AG04450 (cell line): ENCODE data around the gene L3MBTL4. TPM values are rescaled to one million over a fixed set of nuclear protein-coding genes. Genes with fewer than 3 reads are reported as not detected.

Experiments used
- CTCF ChIA-PET: fragments of 300-600, 350-600 bp; formaldehyde crosslinking; extraction: SDS; loops from one replicate; lab custom pipeline; 2022; ENCODE audit warnings: antibody characterized with exemption, inconsistent platforms; lab: Charles Lee
- POLR2A ChIA-PET: fragments of 350-600 bp; formaldehyde crosslinking; extraction: SDS; loops from one replicate; lab custom pipeline; 2021; ENCODE audit warnings: antibody characterized with exemption, inconsistent platforms; lab: Yijun Ruan, JAX
- DNase-seq: peaks from one replicate; pipeline ENCODE4 v3.0.0-alpha.2; 2011; ENCODE audit warnings: low read depth, low spot score
- H3K27ac ChIP-seq: one replicate; pipeline ENCODE4 v1.5.1; 2012; ENCODE audit warnings: low read depth, low read length, control low read depth
- H3K27me3 ChIP-seq: one replicate; pipeline ENCODE4 v1.6.0; 2012; ENCODE audit warnings: low read length; ENCODE audit not compliant: control insufficient read depth, insufficient read depth
- H3K4me3 ChIP-seq: 2 replicates; pipeline ENCODE4 v1.5.1; 2011; ENCODE audit warnings: mild to moderate bottlenecking, low read depth, low read length, control low read depth
- H3K9me3 ChIP-seq: 2 replicates; pipeline ENCODE4 v1.5.1; 2012; ENCODE audit warnings: low read length; ENCODE audit not compliant: control insufficient read depth, insufficient read depth
- CTCF ChIP-seq: IDR thresholded peaks from 2 replicates; pipeline ENCODE4 v1.5.1; 2011; ENCODE audit warnings: low read depth, low read length, control low read depth, inconsistent platforms
- polyA plus RNA-seq: library from polyadenylated mRNA; depleted of rRNA; stranded (reverse); fragments of >200 nt; gene quantifications from 2 replicates; pipeline ENCODE4 v1.2.3, GENCODE V29; 2011

L3MBTL4 gene
- polyA plus RNA-seq, 1 experiment: 0.05 TPM

DNA sequence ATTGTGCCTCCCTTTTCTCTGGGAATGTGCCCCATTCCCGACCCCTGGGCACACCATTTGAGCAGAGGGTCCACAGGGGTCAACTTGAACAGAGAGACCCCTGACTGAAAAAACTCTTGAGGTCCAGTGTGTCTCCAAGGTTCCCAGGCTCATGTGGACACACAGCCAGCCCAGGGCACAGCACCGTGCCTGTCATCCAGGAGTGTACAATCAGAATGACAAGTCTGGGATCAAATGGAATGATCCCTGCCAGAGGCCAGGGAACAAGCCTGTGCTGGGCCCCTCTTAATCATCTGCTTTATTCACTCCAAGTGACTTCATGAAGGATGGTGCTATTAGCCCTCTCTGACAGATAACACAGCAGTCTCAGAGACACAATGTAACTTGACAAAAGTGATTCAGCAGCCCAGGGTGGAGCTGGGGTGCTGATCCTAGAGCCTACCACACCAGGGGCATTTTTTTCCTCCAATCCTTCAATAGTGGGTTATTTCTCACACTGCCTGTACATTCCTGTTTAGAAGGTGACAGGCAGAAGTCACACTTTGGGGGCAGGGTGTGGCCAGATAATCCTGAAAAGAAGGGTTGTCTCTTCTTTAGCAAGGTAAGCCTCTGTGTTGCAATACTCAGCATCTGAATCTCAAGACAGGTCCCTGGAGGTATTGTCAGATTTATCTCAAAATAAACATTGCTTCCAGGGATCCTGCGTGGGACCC is 435.4 kb downstream of the L3MBTL4 start:
- CTCF ChIA-PET: no interaction called here
- no peak for DNase-seq
- Histone ChIP-seq H3K27me3 (no peaks in the 10 kb centered on the region), H3K27ac (no peak overlapping the region), H3K9me3 (no peaks in the 10 kb centered on the region), H3K4me3 (no peak overlapping the region)
- POLR2A ChIA-PET: interaction anchor here (0.7 kb wide), 1 partner anchor 45 kb away, joined by 7 read pairs; no protein-coding TSS in a partner anchor
- no peak for TF ChIP-seq CTCF

- no peak for TF ChIP-seq CTCF
- ChIA-PET POLR2A (no interaction called here), CTCF (interaction anchor here (1.0 kb wide), 1 partner anchor 103 kb away, joined by 3 read pairs; no protein-coding TSS in a partner anchor)
These were observed 437.7 kb downstream of the L3MBTL4 start for GRCh38 chr18:5977022-5977421.

GRCh38 chr18:5975111-5976002 is 439.4 kb downstream of the L3MBTL4 start:
- no peaks in the 10 kb centered on the region for H3K27me3 ChIP-seq
- no peak overlapping the region for H3K4me3 ChIP-seq
- POLR2A ChIA-PET: no interaction called here
- DNase-seq: peak; percentile 49
- H3K9me3 ChIP-seq: no peaks in the 10 kb centered on the region
- TF ChIP-seq CTCF: peak; percentile 29; the same call in 1 of the 2 replicates
- H3K27ac ChIP-seq: no peak overlapping the region
- CTCF ChIA-PET: interaction anchor here (1.6 kb wide), 1 partner anchor 244 kb away, joined by 4 read pairs; no protein-coding TSS in a partner anchor

More at GRCh38 chr18:5977022-5977421, 437.7 kb downstream of the L3MBTL4 start:
- no peaks in the 10 kb centered on the region for H3K9me3 ChIP-seq
- no peak overlapping the region for H3K4me3 ChIP-seq
- peak overlapping the region; percentile 11 for H3K27ac ChIP-seq
- H3K27me3 ChIP-seq: no peaks in the 10 kb centered on the region
- DNase-seq: no peak

- CTCF ChIA-PET: interaction anchor here (1.6 kb wide), 1 partner anchor 245 kb away, joined by 4 read pairs; no protein-coding TSS in a partner anchor
- DNase-seq: no peak
- POLR2A ChIA-PET: no interaction called here
These were observed 440.0 kb downstream of the L3MBTL4 start for GRCh38 chr18:5974696-5975095.

More at GRCh38 chr18:5974696-5975095, 440.0 kb downstream of the L3MBTL4 start:
- H3K27me3 ChIP-seq: no peaks in the 10 kb centered on the region
- no peak for TF ChIP-seq CTCF
- H3K9me3 ChIP-seq: no peaks in the 10 kb centered on the region
- H3K4me3 ChIP-seq: no peak overlapping the region
- H3K27ac ChIP-seq: no peak overlapping the region
